H9 (cell line): Measurements from ENCODE around the gene WDR38. TPM values are rescaled to one million over a fixed set of nuclear protein-coding genes. Genes with fewer than 3 reads are reported as not detected.
A peak's percentile ranks its signal among the peaks of the same experiment; 100 is the strongest.

Experiments used
- DNase-seq: peaks from one replicate; pipeline ENCODE4 v3.0.0-alpha.2; 2017
- H2AFZ ChIP-seq: one replicate; pipeline ENCODE4 v1.6.1; 2013; ENCODE audit warnings: mild to moderate bottlenecking, low read length, control low read depth, moderate library complexity
- H2AK5ac ChIP-seq: 2 replicates; pipeline ENCODE4 v1.6.1; 2013; ENCODE audit warnings: low read length, control low read depth, mixed read lengths; ENCODE audit not compliant: insufficient read length
- H2BK120ac ChIP-seq: one replicate; pipeline ENCODE4 v1.6.1; 2013; ENCODE audit warnings: low read depth, mild to moderate bottlenecking, low read length, control low read depth, inconsistent platforms; ENCODE audit not compliant: poor library complexity, severe bottlenecking
- H2BK12ac ChIP-seq: 2 replicates; pipeline ENCODE4 v1.6.1; 2013; ENCODE audit warnings: low read length, control low read depth, mixed read lengths, low read depth; ENCODE audit not compliant: insufficient read length
- H2BK15ac ChIP-seq: 2 replicates; pipeline ENCODE4 v1.6.1; 2013; ENCODE audit warnings: low read depth, low read length, control low read depth
- H2BK20ac ChIP-seq: one replicate; pipeline ENCODE4 v1.6.1; 2013; ENCODE audit warnings: low read depth, mild to moderate bottlenecking, low read length, control low read depth, inconsistent platforms; ENCODE audit not compliant: poor library complexity, severe bottlenecking
- H2BK5ac ChIP-seq: 2 replicates; pipeline ENCODE4 v1.6.1; 2013; ENCODE audit warnings: low read length, control low read depth, mixed read lengths; ENCODE audit not compliant: insufficient read length
- H3K14ac ChIP-seq: 2 replicates; pipeline ENCODE4 v1.6.1; 2013; ENCODE audit warnings: low read length, control low read depth; ENCODE audit not compliant: insufficient read depth
- H3K18ac ChIP-seq: 2 replicates; pipeline ENCODE4 v1.6.1; 2013; ENCODE audit warnings: low read depth, mild to moderate bottlenecking, mixed read lengths, low read length, control low read depth; ENCODE audit not compliant: insufficient read length
- H3K23ac ChIP-seq: 2 replicates; pipeline ENCODE4 v1.6.1; 2013; ENCODE audit warnings: low read length, control low read depth, mixed read lengths, low read depth; ENCODE audit not compliant: insufficient read length
- H3K23me2 ChIP-seq: 2 replicates; pipeline ENCODE4 v1.6.1; 2013; ENCODE audit warnings: low read depth, mild to moderate bottlenecking, mixed read lengths, low read length, control low read depth; ENCODE audit not compliant: insufficient read length, poor library complexity, severe bottlenecking
- H3K27ac ChIP-seq: 2 replicates; pipeline ENCODE4 v1.5.1; 2013; ENCODE audit warnings: low read length, control low read depth, mixed read lengths, low read depth; ENCODE audit not compliant: insufficient read length
- H3K27me3 ChIP-seq: 2 replicates; pipeline ENCODE4 v1.6.1; 2013; ENCODE audit warnings: low read length, control low read depth, inconsistent platforms; ENCODE audit not compliant: insufficient read depth
- H3K4ac ChIP-seq: 2 replicates; pipeline ENCODE4 v1.6.1; 2013; ENCODE audit warnings: low read depth, mild to moderate bottlenecking, control low read depth, inconsistent platforms, low read length, moderate library complexity
- H3K4me1 ChIP-seq: 2 replicates; pipeline ENCODE4 v1.6.1; 2013; ENCODE audit warnings: low read length, control low read depth, inconsistent platforms; ENCODE audit not compliant: insufficient read depth
- H3K4me2 ChIP-seq: 2 replicates; pipeline ENCODE4 v1.6.1; 2013; ENCODE audit warnings: low read length, control low read depth, mixed read lengths; ENCODE audit not compliant: insufficient read length, insufficient read depth
- H3K56ac ChIP-seq: 2 replicates; pipeline ENCODE4 v1.6.1; 2013; ENCODE audit warnings: low read depth, mild to moderate bottlenecking, mixed read lengths, low read length, control low read depth; ENCODE audit not compliant: insufficient read length
- H3K79me1 ChIP-seq: 2 replicates; pipeline ENCODE4 v1.6.1; 2013; ENCODE audit warnings: low read depth, mild to moderate bottlenecking, moderate library complexity, low read length, control low read depth, inconsistent platforms; ENCODE audit not compliant: insufficient read depth, poor library complexity, severe bottlenecking
- H3K79me2 ChIP-seq: 2 replicates; pipeline ENCODE4 v1.6.1; 2013; ENCODE audit warnings: low read length, control low read depth, inconsistent platforms; ENCODE audit not compliant: insufficient read depth
- H3K9ac ChIP-seq: 2 replicates; pipeline ENCODE4 v1.6.1; 2013; ENCODE audit warnings: low read length, control low read depth, mixed read lengths; ENCODE audit not compliant: insufficient read length; ENCODE audit errors: extremely low read depth
- H3K9me3 ChIP-seq: one replicate; pipeline ENCODE4 v1.6.1; 2013; ENCODE audit warnings: low read depth, low read length, inconsistent platforms; ENCODE audit not compliant: control insufficient read depth
- H3T11ph ChIP-seq: one replicate; pipeline ENCODE4 v1.6.1; 2013; ENCODE audit warnings: mild to moderate bottlenecking, low read length, control low read depth, inconsistent platforms
- H4K20me1 ChIP-seq: one replicate; pipeline ENCODE4 v1.6.1; 2013; ENCODE audit not compliant: control insufficient read depth, insufficient read length, insufficient read depth
- H4K5ac ChIP-seq: 2 replicates; pipeline ENCODE4 v1.6.1; 2013; ENCODE audit warnings: low read depth, mild to moderate bottlenecking, mixed read lengths, low read length, control low read depth; ENCODE audit not compliant: insufficient read length
- H4K8ac ChIP-seq: replicated peaks from 2 replicates; pipeline ENCODE4 v1.6.1; 2013; ENCODE audit warnings: low read length, control low read depth, mixed read lengths, low read depth; ENCODE audit not compliant: insufficient read length
- H4K91ac ChIP-seq: 2 replicates; pipeline ENCODE4 v1.6.1; 2013; ENCODE audit warnings: low read depth, mild to moderate bottlenecking, moderate library complexity, mixed read lengths, low read length, control low read depth; ENCODE audit not compliant: insufficient read length
- H3K27ac Mint-ChIP-seq, 3 experiments: 2 replicates in 2 of 3; 3 replicates in 1 of 3; pipeline ENCODE4 v1.8.0; 2020 to 2021; ENCODE audit warnings: mixed read lengths in 3 of 3, mild to moderate bottlenecking in 1 of 3, moderate library complexity in 1 of 3
- H3K27me3 Mint-ChIP-seq: 2 replicates; pipeline ENCODE4 v1.8.0; 2021; ENCODE audit warnings: low read depth, mild to moderate bottlenecking, moderate library complexity, mixed read lengths
- H3K36me3 Mint-ChIP-seq, 3 experiments: 2 replicates in 2 of 3; 3 replicates in 1 of 3; pipeline ENCODE4 v1.8.0; 2020 to 2021; ENCODE audit warnings: low read depth in 3 of 3, mixed read lengths in 3 of 3; ENCODE audit not compliant: insufficient read depth in 1 of 3
- H3K4me1 Mint-ChIP-seq, 2 experiments: 2 replicates each; pipeline ENCODE4 v1.8.0; 2020; ENCODE audit warnings: mixed read lengths in 2 of 2
- H3K4me3 Mint-ChIP-seq, 2 experiments: 2 replicates in 1 of 2; 3 replicates in 1 of 2; pipeline ENCODE4 v1.8.0; 2020 to 2021; ENCODE audit warnings: mild to moderate bottlenecking in 2 of 2, mixed read lengths in 2 of 2, moderate library complexity in 1 of 2
- H3K9me3 Mint-ChIP-seq, 2 experiments: 2 replicates in 1 of 2; 3 replicates in 1 of 2; pipeline ENCODE4 v1.8.0; 2020; ENCODE audit warnings: mild to moderate bottlenecking in 2 of 2, mixed read lengths in 2 of 2, moderate library complexity in 1 of 2
- WGBS: extraction: QIAGEN DNeasy Blood & Tissue Kit; methylation state at CpG from one replicate; pipeline ENCODE4 v1.1.7; 2013; ENCODE audit warnings: missing lambda C conversion rate, low lambda C conversion rate, mixed read lengths; ENCODE audit not compliant: insufficient read length; ENCODE audit errors: extremely low coverage; 5-methylcytosine and 5-hydroxymethylcytosine counted together
- long read RNA-seq: library from polyadenylated mRNA; unstranded; transcript quantifications from one replicate; pipeline ENCODE4 v2.0.0, GENCODE V29; 2020
- total RNA-seq: library from RNA; stranded (reverse); gene quantifications from 2 replicates; pipeline ENCODE4 v1.2.1, GENCODE V29; 2021
- TF ChIP-seq, protein P1 (sequence below): fragments of 200-600 bp; sonication (generic); conservative IDR thresholded peaks from 3 replicates; pipeline ENCODE4 v1.8.0; 2021; ENCODE audit warnings: antibody characterized with exemption, mild to moderate bottlenecking

The WDR38 gene, protein sequence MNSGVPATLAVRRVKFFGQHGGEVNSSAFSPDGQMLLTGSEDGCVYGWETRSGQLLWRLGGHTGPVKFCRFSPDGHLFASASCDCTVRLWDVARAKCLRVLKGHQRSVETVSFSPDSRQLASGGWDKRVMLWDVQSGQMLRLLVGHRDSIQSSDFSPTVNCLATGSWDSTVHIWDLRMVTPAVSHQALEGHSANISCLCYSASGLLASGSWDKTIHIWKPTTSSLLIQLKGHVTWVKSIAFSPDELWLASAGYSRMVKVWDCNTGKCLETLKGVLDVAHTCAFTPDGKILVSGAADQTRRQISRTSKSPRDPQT
- not detected in 2 replicates for total RNA-seq
- long read RNA-seq, result 0 reads

DNA sequence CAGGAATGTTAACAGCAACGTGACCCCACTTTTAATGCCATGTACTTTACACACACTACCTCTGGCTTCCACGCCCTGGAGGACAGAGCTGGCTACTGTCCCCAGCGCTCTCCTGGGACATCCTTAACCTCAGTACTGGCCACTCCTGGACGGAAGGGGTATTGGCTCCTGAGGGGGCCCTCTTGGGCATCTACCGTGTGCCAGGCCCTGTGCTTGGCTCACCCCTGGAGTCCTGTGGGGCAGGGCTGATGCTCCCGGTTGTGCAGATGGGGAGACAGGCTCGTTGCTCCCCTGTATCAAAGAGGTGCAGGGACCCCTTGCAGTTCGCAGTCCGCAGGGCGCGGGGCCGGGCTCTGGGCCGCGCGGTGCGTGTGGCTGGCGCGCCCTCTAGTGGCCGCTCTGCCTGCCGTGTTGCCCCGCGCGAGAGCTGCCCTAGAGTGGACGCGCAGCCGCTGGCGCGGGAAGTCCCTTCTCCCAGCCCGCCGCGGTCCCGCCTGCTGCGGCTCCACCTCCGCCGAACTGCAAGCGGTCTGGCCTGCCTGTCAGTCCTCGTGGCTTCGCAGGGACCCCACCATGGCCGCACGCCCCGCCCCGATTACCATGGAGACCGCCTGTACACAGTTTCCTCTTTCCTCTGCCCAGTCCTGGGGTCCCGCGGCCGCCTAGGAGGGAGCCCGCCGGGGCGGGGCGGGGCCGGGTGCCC lies at the start of gene WDR38:
TSS of gene WDR38 (plus strand) at position 632 of the 703 bp plus-strand sequence. CDS start 72 bp downstream, outside the sequence.
- Histone ChIP-seq H3K4ac (no peak within 1 kb of the TSS), H4K91ac (no peak within 1 kb of the TSS), H3K9ac (no peak within 1 kb of the TSS), H2AK5ac (no peak within 1 kb of the TSS), H3K27me3 (no peaks in the 10 kb centered on the region), H3K9me3 (no peaks in the 10 kb centered on the region), H4K20me1 (no peaks in the 10 kb centered on the region), H3K18ac (no peak within 1 kb of the TSS), H3T11ph (no peak within 1 kb of the TSS), H4K8ac (no peak within 1 kb of the TSS), H3K27ac (no peak within 1 kb of the TSS), H3K23ac (no peak within 1 kb of the TSS), H3K4me1 (peaks cover 3% of the 10 kb centered on the region; the same call in 1 of the 2 replicates), H2AFZ (no peak within 1 kb of the TSS), H2BK12ac (no peak within 1 kb of the TSS), H2BK15ac (no peak within 1 kb of the TSS), H2BK20ac (no peak within 1 kb of the TSS), H2BK120ac (no peak within 1 kb of the TSS), H4K5ac (no peak within 1 kb of the TSS), H3K79me2 (no peaks in the 10 kb centered on the region), H3K56ac (no peak within 1 kb of the TSS), H2BK5ac (no peak within 1 kb of the TSS), H3K79me1 (no peaks in the 10 kb centered on the region), H3K23me2 (peaks cover 3% of the 10 kb centered on the region), H3K4me2 (peak within 1 kb of the TSS; percentile 54), H3K14ac (peak within 1 kb of the TSS; percentile 49; the same call in 1 of the 2 replicates)
- Mint-ChIP-seq H3K9me3 (no peaks in the 10 kb centered on the region), H3K4me1 (peaks cover 7 to 15% of the 10 kb centered on the region in 2 experiments), H3K36me3 (peaks cover 9 to 14% (median 12%) of the 10 kb centered on the region in 3 experiments; a peak in 6 of 7 replicates), H3K27me3 (no peaks in the 10 kb centered on the region; the same call in 1 of the 2 replicates), H3K4me3 (peak within 1 kb of the TSS; percentile 67 to 81), H3K27ac (peak within 1 kb of the TSS in 1 of 3 experiments; percentile 59; a peak in 1 of 7 replicates)
- peak; percentile 88 for DNase-seq
- TF ChIP-seq, protein P1, sequence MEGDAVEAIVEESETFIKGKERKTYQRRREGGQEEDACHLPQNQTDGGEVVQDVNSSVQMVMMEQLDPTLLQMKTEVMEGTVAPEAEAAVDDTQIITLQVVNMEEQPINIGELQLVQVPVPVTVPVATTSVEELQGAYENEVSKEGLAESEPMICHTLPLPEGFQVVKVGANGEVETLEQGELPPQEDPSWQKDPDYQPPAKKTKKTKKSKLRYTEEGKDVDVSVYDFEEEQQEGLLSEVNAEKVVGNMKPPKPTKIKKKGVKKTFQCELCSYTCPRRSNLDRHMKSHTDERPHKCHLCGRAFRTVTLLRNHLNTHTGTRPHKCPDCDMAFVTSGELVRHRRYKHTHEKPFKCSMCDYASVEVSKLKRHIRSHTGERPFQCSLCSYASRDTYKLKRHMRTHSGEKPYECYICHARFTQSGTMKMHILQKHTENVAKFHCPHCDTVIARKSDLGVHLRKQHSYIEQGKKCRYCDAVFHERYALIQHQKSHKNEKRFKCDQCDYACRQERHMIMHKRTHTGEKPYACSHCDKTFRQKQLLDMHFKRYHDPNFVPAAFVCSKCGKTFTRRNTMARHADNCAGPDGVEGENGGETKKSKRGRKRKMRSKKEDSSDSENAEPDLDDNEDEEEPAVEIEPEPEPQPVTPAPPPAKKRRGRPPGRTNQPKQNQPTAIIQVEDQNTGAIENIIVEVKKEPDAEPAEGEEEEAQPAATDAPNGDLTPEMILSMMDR, result peak; percentile 100
- WGBS, result no CpG with 5 or more reads among the region's 51 CpGs
